Stimulated activated CD8-positive, alpha-beta memory T cell treated with anti-CD3 and anti-CD28 coated beads, Interleukin-15, amount 100 ng/mL, for 4 hours (primary cell): ENCODE data around the gene RFX2.
A peak's percentile ranks its signal among the peaks of the same experiment; 100 is the strongest.

Source experiments
- DNase-seq, 2 donors: peaks; one replicate each; pipeline ENCODE4 v3.0.0-alpha.2; 2020; ENCODE audit warnings: low read depth in 2 of 2

RFX2 gene

GRCh38 chr19:6059988-6060599 is 50.2 kb downstream of the RFX2 start:
- no peak for DNase-seq

GRCh38 chr19:6059396-6059947 is 50.8 kb downstream of the RFX2 start:
- DNase-seq: no peak

GRCh38 chr19:6058518-6059201 is 51.6 kb downstream of the RFX2 start:
- no peak for DNase-seq

GRCh38 chr19:6057651-6058517 is 52.4 kb downstream of the RFX2 start:
- no peak for DNase-seq

GRCh38 chr19:6056801-6057650 is 53.3 kb downstream of the RFX2 start:
- DNase-seq: no peak

GRCh38 chr19:6056282-6056741 is 54.0 kb downstream of the RFX2 start:
- no peak for DNase-seq

GRCh38 chr19:6055013-6055795 is 55.1 kb downstream of the RFX2 start:
- DNase-seq: no peak

GRCh38 chr19:6048793-6049405 is 61.4 kb downstream of the RFX2 start:
- DNase-seq: peak; percentile 46 to 48

GRCh38 chr19:6048348-6048747 is 62.0 kb downstream of the RFX2 start:
- no peak for DNase-seq

- DNase-seq: no peak
Observed at GRCh38 chr19:6047741-6048251, 62.5 kb downstream of the RFX2 start.

GRCh38 chr19:6047256-6047655 is 63.0 kb downstream of the RFX2 start:
- DNase-seq: no peak

GRCh38 chr19:6045108-6045507 is 65.2 kb downstream of the RFX2 start:
- DNase-seq: no peak

- DNase-seq: no peak
Observed at GRCh38 chr19:6044056-6044805, 66.1 kb downstream of the RFX2 start.

GRCh38 chr19:6042776-6043726 is 67.2 kb downstream of the RFX2 start:
- no peak for DNase-seq

GRCh38 chr19:6041991-6042481 is 68.3 kb downstream of the RFX2 start:
- no peak for DNase-seq

GRCh38 chr19:6041071-6041470 is 69.2 kb downstream of the RFX2 start:
- no peak for DNase-seq

GRCh38 chr19:6039566-6040225 is 70.6 kb downstream of the RFX2 start:
- no peak for DNase-seq
